ENCODE data around the gene RPP25. TPM values are rescaled to one million over a fixed set of nuclear protein-coding genes. Genes with fewer than 3 reads are reported as not detected.

The RPP25 gene
- total and polyA plus RNA-seq, 3 donors from 2014 or later, result 6.5 to 15.9 (median 6.8) TPM

GRCh38 chr15:74982183-74982582 lies 25.6 kb upstream of the RPP25 start:
- Histone ChIP-seq H3K27ac (no peak overlapping the region), H3K4me1 (no peaks in the 10 kb centered on the region), H3K9me3 (no peaks in the 10 kb centered on the region), H3K4me3 (no peak overlapping the region), H3K27me3 (no peaks in the 10 kb centered on the region), H3K36me3 (ENCODE audit: low read depth, missing control alignments) (no peaks in the 10 kb centered on the region)
- intact Hi-C loops (cut with DNase I; ENCODE audit: low total_unique reads), result no loop called here
- TF ChIP-seq POLR2A (IDR thresholded peaks at IDR 0.05), result no peak
- TF ChIP-seq CTCF (IDR thresholded peaks at IDR 0.05), result no peak
- DNase-seq, result no peak
- 34 to 45% methylated on average over 5 of the region's 5 CpGs for WGBS, 2 donors

- Histone ChIP-seq H3K4me1 (no peaks in the 10 kb centered on the region), H3K27ac (no peak overlapping the region), H3K27me3 (no peaks in the 10 kb centered on the region), H3K36me3 (ENCODE audit: low read depth, missing control alignments) (no peaks in the 10 kb centered on the region), H3K9me3 (no peaks in the 10 kb centered on the region), H3K4me3 (no peak overlapping the region)
- no peak for TF ChIP-seq CTCF (IDR thresholded peaks at IDR 0.05)
- no peak for TF ChIP-seq POLR2A (IDR thresholded peaks at IDR 0.05)
- no peak for DNase-seq
- intact Hi-C loops (cut with DNase I; ENCODE audit: low total_unique reads), result no loop called here
- WGBS, 2 donors, result 45 to 60% methylated on average over 3 of the region's 3 CpGs
Observed at GRCh38 chr15:74978503-74978902, 21.9 kb upstream of the RPP25 start.

- H3K9me3 ChIP-seq, result no peaks in the 10 kb centered on the region
- no peak overlapping the region for H3K4me3 ChIP-seq
- H3K27ac ChIP-seq, result no peak overlapping the region
- no peak for DNase-seq
- H3K27me3 ChIP-seq, result no peaks in the 10 kb centered on the region
- TF ChIP-seq POLR2A (IDR thresholded peaks at IDR 0.05) (no peak), CTCF (IDR thresholded peaks at IDR 0.05) (no peak)
- H3K36me3 ChIP-seq (ENCODE audit: low read depth, missing control alignments), result no peaks in the 10 kb centered on the region
- intact Hi-C loops (cut with DNase I; ENCODE audit: low total_unique reads), result no loop called here
- H3K4me1 ChIP-seq, result no peaks in the 10 kb centered on the region
- 87 to 88% methylated on average over 1 of the region's 1 CpG for WGBS, 2 donors
Observed at GRCh38 chr15:74978077-74978476, 21.5 kb upstream of the RPP25 start.

GRCh38 chr15:74977599-74977998 lies 21.0 kb upstream of the RPP25 start:
- Histone ChIP-seq H3K27me3 (no peaks in the 10 kb centered on the region), H3K27ac (no peak overlapping the region), H3K4me3 (no peak overlapping the region), H3K9me3 (no peaks in the 10 kb centered on the region), H3K4me1 (no peaks in the 10 kb centered on the region), H3K36me3 (ENCODE audit: low read depth, missing control alignments) (no peaks in the 10 kb centered on the region)
- intact Hi-C loops (cut with DNase I; ENCODE audit: low total_unique reads), result no loop called here
- WGBS, 2 donors, result 58 to 76% methylated on average over 4 of the region's 4 CpGs
- TF ChIP-seq CTCF (IDR thresholded peaks at IDR 0.05), result no peak
- no peak for TF ChIP-seq POLR2A (IDR thresholded peaks at IDR 0.05)
- no peak for DNase-seq

GRCh38 chr15:74976159-74976558 lies 19.6 kb upstream of the RPP25 start:
- DNase-seq, result no peak
- no peak overlapping the region for H3K4me3 ChIP-seq
- H3K4me1 ChIP-seq, result no peaks in the 10 kb centered on the region
- H3K27me3 ChIP-seq, result no peaks in the 10 kb centered on the region
- intact Hi-C loops (cut with DNase I; ENCODE audit: low total_unique reads), result no loop called here
- TF ChIP-seq CTCF (IDR thresholded peaks at IDR 0.05) (no peak), POLR2A (IDR thresholded peaks at IDR 0.05) (no peak)
- WGBS, 2 donors, result 78 to 79% methylated on average over 1 of the region's 1 CpG
- no peaks in the 10 kb centered on the region for H3K9me3 ChIP-seq
- no peak overlapping the region for H3K27ac ChIP-seq
- no peaks in the 10 kb centered on the region for H3K36me3 ChIP-seq (ENCODE audit: low read depth, missing control alignments)
